Adipocyte (in vitro differentiated cells): Measurements from ENCODE around the gene TPPP2.

Source experiments
- DNase-seq: peaks from one replicate; pipeline ENCODE4 v3.0.0-alpha.2; 2015; ENCODE audit warnings: low read depth
- H3K27me3 ChIP-seq: replicated peaks from 2 replicates; pipeline ENCODE4 v1.7.0; 2013; ENCODE audit warnings: mild to moderate bottlenecking, low read length, moderate library complexity; ENCODE audit not compliant: control insufficient read depth, insufficient read depth
- H3K36me3 ChIP-seq: 2 replicates; pipeline ENCODE4 v1.7.0; 2013; ENCODE audit warnings: low read length, mild to moderate bottlenecking, moderate library complexity; ENCODE audit not compliant: control insufficient read depth, insufficient read depth, severe bottlenecking
- H3K4me1 ChIP-seq: 2 replicates; pipeline ENCODE4 v1.7.0; 2013; ENCODE audit warnings: mild to moderate bottlenecking, low read length, moderate library complexity; ENCODE audit not compliant: control insufficient read depth, insufficient read depth
- H3K4me3 ChIP-seq: 2 replicates; pipeline ENCODE4 v1.7.0; 2013; ENCODE audit warnings: mild to moderate bottlenecking, low read length, moderate library complexity
- H3K9ac ChIP-seq: 2 replicates; pipeline ENCODE4 v1.7.0; 2013; ENCODE audit warnings: mild to moderate bottlenecking, low read length, moderate library complexity
- H3K9me3 ChIP-seq: 2 replicates; pipeline ENCODE4 v1.7.0; 2013; ENCODE audit warnings: mild to moderate bottlenecking, low read length, moderate library complexity; ENCODE audit not compliant: control insufficient read depth

Gene TPPP2

GRCh38 chr14:21026988-21027315 lies 3.1 kb upstream of the TPPP2 start:
- Histone ChIP-seq H3K4me3 (no peak overlapping the region), H3K27me3 (peaks cover 38% of the 10 kb centered on the region), H3K9ac (no peak overlapping the region), H3K9me3 (no peaks in the 10 kb centered on the region), H3K4me1 (peaks cover 3% of the 10 kb centered on the region), H3K36me3 (no peaks in the 10 kb centered on the region)
- DNase-seq: no peak

DNA sequence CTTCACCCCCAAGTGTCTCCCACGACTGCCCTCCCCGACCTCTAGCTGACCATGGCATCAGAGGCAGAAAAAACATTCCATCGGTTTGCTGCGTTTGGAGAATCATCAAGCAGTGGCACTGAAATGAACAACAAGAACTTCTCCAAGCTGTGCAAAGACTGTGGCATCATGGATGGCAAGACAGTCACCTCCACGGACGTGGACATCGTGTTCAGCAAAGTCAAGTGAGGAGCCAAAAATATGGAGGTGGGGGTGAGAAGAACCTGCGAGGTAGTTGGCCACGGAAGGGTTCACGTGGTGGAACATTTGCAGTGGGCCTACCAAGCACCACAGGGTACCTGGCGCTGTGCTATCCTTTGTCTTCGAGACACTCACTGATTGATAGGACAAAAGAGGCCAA lies 514 bp downstream of the TPPP2 start:
- no peak for DNase-seq
- H3K4me1 ChIP-seq: no peaks in the 10 kb centered on the region
- H3K36me3 ChIP-seq: no peaks in the 10 kb centered on the region
- no peak overlapping the region for H3K4me3 ChIP-seq
- peaks cover 32% of the 10 kb centered on the region for H3K27me3 ChIP-seq
- H3K9me3 ChIP-seq: no peaks in the 10 kb centered on the region
- H3K9ac ChIP-seq: no peak overlapping the region

GRCh38 chr14:21032326-21033132 lies 2.5 kb downstream of the TPPP2 start:
- no peaks in the 10 kb centered on the region for H3K4me1 ChIP-seq
- no peak for DNase-seq
- no peak overlapping the region for H3K4me3 ChIP-seq
- no peak overlapping the region for H3K9ac ChIP-seq
- H3K36me3 ChIP-seq: no peaks in the 10 kb centered on the region
- peaks cover 29% of the 10 kb centered on the region for H3K27me3 ChIP-seq
- H3K9me3 ChIP-seq: no peaks in the 10 kb centered on the region

DNA sequence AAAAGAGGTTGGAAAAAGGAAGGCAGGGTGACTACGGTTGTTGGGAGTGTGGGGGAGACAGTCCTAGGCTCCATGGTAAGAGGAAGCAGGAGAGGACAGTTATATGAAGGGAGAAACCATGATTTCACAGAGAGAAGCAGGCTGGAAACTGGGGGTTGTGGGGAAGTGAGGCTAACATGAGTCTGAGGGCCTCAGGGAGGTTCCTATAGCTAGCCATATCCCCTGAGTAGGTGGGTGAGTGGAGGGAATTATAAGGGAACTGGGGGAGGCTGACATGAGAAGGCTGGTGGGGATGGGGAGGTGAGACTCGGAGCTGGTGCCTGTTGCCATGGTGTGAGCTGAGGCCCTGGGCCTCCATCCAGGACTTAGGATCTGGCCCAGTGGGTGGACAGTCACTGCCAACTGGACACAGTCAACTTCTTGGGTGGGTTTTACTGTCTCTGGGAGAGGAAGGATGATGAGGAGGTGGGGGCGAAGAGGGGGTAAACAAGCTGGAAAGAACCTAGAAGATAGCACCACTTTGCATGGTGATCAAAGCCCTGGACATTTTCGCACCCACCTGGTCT lies 3.2 kb downstream of the TPPP2 start:
- Histone ChIP-seq H3K4me3 (no peak overlapping the region), H3K27me3 (peaks cover 29% of the 10 kb centered on the region), H3K36me3 (no peaks in the 10 kb centered on the region), H3K4me1 (no peaks in the 10 kb centered on the region), H3K9me3 (no peaks in the 10 kb centered on the region), H3K9ac (no peak overlapping the region)
- no peak for DNase-seq

- no peak within 1 kb of the TSS for H3K9ac ChIP-seq
- H3K27me3 ChIP-seq: peaks cover 28% of the 10 kb centered on the region
- H3K4me3 ChIP-seq: no peak within 1 kb of the TSS
- no peaks in the 10 kb centered on the region for H3K36me3 ChIP-seq
- no peaks in the 10 kb centered on the region for H3K9me3 ChIP-seq
- H3K4me1 ChIP-seq: peaks cover 14% of the 10 kb centered on the region
- no peak for DNase-seq
These were observed 4.7 kb downstream of the TPPP2 start, which contains the start of gene RNASE13 for GRCh38 chr14:21034707-21035106. Gene RNASE13, minus strand, starts transcription at chr14:21034807. Its CDS starts 519 bp downstream, at chr14:21034288.

- Histone ChIP-seq H3K9me3 (no peaks in the 10 kb centered on the region), H3K4me3 (no peak overlapping the region), H3K27me3 (peaks cover 23% of the 10 kb centered on the region), H3K36me3 (no peaks in the 10 kb centered on the region), H3K4me1 (peaks cover 25% of the 10 kb centered on the region), H3K9ac (no peak overlapping the region)
- DNase-seq: no peak
These were observed 6.7 kb downstream of the TPPP2 start for GRCh38 chr14:21036751-21037150.

- DNase-seq: no peak
- Histone ChIP-seq H3K27me3 (peaks cover 19% of the 10 kb centered on the region), H3K4me1 (peaks cover 26% of the 10 kb centered on the region), H3K9me3 (no peaks in the 10 kb centered on the region), H3K9ac (no peak overlapping the region), H3K4me3 (no peak overlapping the region), H3K36me3 (no peaks in the 10 kb centered on the region)
These were observed 7.1 kb downstream of the TPPP2 start for GRCh38 chr14:21037156-21037555.

DNA sequence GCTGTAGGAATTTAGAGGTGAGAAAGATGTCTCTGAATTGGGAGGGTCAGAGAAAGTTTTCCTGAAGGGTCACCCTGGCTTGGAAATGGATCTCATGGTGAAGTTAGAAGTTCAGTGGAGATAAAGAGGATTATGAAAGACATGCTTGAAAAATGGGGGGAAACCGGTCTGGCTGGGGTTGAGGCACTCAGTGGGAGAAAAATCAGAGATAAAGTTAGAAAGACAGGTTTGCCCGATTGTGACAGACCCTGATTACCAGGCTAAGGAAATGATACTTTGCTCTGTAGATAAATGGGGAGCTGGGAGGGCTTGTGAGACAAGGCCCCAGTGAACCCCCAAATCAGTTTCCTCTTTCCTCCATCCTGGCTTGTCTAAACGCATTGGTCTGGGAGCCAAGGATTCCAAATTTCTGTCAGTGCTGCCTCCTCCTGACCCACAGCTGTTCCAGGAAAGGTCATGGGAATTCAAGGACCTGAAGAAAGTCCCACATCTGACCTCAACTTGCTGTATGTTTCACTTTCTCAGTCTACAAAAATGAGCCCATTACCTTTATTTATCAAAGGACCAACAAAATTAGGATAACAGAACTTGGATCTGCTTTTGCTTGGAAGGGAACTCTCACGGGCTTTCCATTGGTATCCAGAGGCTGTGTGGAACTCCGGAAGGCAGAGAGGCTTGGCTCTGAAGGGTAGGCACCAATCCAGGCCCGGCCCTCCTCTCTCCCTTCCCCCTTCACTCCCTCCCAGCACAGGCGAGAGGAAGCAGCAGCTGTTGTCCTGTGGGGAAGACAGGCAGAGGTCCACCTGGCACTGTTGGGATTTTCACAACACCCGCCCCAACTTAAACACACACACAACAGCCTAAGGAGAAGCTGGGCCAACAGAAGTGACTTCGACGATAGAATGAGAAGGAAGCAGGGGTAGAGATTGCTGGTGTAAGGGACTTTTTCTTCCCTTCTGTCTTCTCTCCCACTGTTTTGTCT lies 8.7 kb downstream of the TPPP2 start:
- peak overlapping the region; percentile 50 for H3K9ac ChIP-seq
- no peaks in the 10 kb centered on the region for H3K9me3 ChIP-seq
- H3K4me1 ChIP-seq: peaks cover 39% of the 10 kb centered on the region
- peaks cover 10% of the 10 kb centered on the region for H3K27me3 ChIP-seq
- H3K36me3 ChIP-seq: no peaks in the 10 kb centered on the region
- DNase-seq: no peak
- no peak overlapping the region for H3K4me3 ChIP-seq

GRCh38 chr14:21039585-21040369 lies 9.8 kb downstream of the TPPP2 start:
- no peak overlapping the region for H3K4me3 ChIP-seq
- no peaks in the 10 kb centered on the region for H3K9me3 ChIP-seq
- H3K36me3 ChIP-seq: no peaks in the 10 kb centered on the region
- H3K27me3 ChIP-seq: no peaks in the 10 kb centered on the region
- peak; percentile 88 for DNase-seq
- H3K9ac ChIP-seq: peak overlapping the region; percentile 50
- peaks cover 48% of the 10 kb centered on the region for H3K4me1 ChIP-seq

- no peak overlapping the region for H3K4me3 ChIP-seq
- H3K4me1 ChIP-seq: peaks cover 50% of the 10 kb centered on the region
- DNase-seq: no peak
- H3K9ac ChIP-seq: peak overlapping the region; percentile 50
- no peaks in the 10 kb centered on the region for H3K27me3 ChIP-seq
- no peaks in the 10 kb centered on the region for H3K9me3 ChIP-seq
- no peaks in the 10 kb centered on the region for H3K36me3 ChIP-seq
These were observed 10.4 kb downstream of the TPPP2 start for GRCh38 chr14:21040370-21040925.
